NCI-H526 treated with DMSO at 0.1 percent for 48 hours (cell line): ENCODE results near the gene EME2.

Experiments used
- DNase-seq: peaks from one replicate; lab custom pipeline; 2025; lab: John Stamatoyannopoulos, UW

The EME2 gene

GRCh38 chr16:1818873-1819525, 46.4 kb downstream of the EME2 start:
- no peak for DNase-seq

- no peak for DNase-seq
Measured at GRCh38 chr16:1819611-1820010, 47.0 kb downstream of the EME2 start.

GRCh38 chr16:1820096-1820945, 47.7 kb downstream of the EME2 start:
- no peak for DNase-seq

GRCh38 chr16:1820946-1821290, 48.3 kb downstream of the EME2 start:
- no peak for DNase-seq

- DNase-seq = no peak
Measured at GRCh38 chr16:1821861-1822611, 49.4 kb downstream of the EME2 start.

- DNase-seq = no peak
Measured at GRCh38 chr16:1822801-1823200, 50.2 kb downstream of the EME2 start.

GRCh38 chr16:1823821-1824220, 51.2 kb downstream of the EME2 start:
- no peak for DNase-seq

- no peak for DNase-seq
Measured at GRCh38 chr16:1825381-1825863, 52.8 kb downstream of the EME2 start.
